GM23338 (cell line): ENCODE data around the gene IMPA2. TPM values are rescaled to one million over a fixed set of nuclear protein-coding genes. Genes with fewer than 3 reads are reported as not detected.

Source experiments
- CREB1 ChIP-seq: fragments of 250-450 bp; sonication (Bioruptor Pico); IDR thresholded peaks from 2 replicates; pipeline ENCODE4 v1.5.0; 2020; ENCODE audit warnings: low read depth, mild to moderate bottlenecking, moderate library complexity
- EZH2 ChIP-seq: fragments of 200-600 bp; sonication (generic); IDR thresholded peaks from one replicate; pipeline ENCODE4 v1.8.0; 2017; ENCODE audit warnings: antibody characterized with exemption, mild to moderate bottlenecking, low read depth; ENCODE audit not compliant: unreplicated experiment
- EZH2phosphoT487 ChIP-seq: fragments of 200-600 bp; sonication (generic); IDR thresholded peaks from one replicate; pipeline ENCODE4 v1.8.1; 2018; ENCODE audit warnings: antibody characterized with exemption; ENCODE audit not compliant: unreplicated experiment
- NANOG ChIP-seq: IDR thresholded peaks from 2 replicates; pipeline ENCODE4 v1.6.1; 2016; ENCODE audit warnings: antibody characterized with exemption, borderline replicate concordance
- ZNF114 ChIP-seq: fragments of 250-450 bp; sonication (Bioruptor Pico); IDR thresholded peaks from 2 replicates; pipeline ENCODE4 v1.5.0; 2020; ENCODE audit warnings: mild to moderate bottlenecking, moderate library complexity
- ZNF331 ChIP-seq: fragments of 250-450 bp; sonication (Bioruptor Pico); IDR thresholded peaks from 2 replicates; pipeline ENCODE4 v1.5.0; 2020; ENCODE audit warnings: low read depth, mild to moderate bottlenecking, moderate library complexity
- polyA plus RNA-seq: library from polyadenylated mRNA; unstranded; fragments of >200 nt; fragmentation: Nextera tagmentation; extraction: Ambion mirVana; gene quantifications from 2 replicates; pipeline ENCODE4 v1.2.1, GENCODE V29; 2016
- small RNA-seq: library from RNA; depleted of rRNA; stranded (forward); fragments of <200 nt; gene quantifications from one replicate; pipeline ENCODE3, GENCODE V24; 2014; ENCODE audit warnings: low replicate concordance
- total RNA-seq: library from RNA; depleted of rRNA; stranded (reverse); fragments of >200 nt; shearing (Covaris generic); gene quantifications from 2 replicates; pipeline ENCODE4 v1.2.3, GENCODE V29; 2014; rRNA removed
- TF ChIP-seq, protein P1 (sequence below): fragments of 250-450 bp; sonication (Bioruptor Pico); IDR thresholded peaks from 2 replicates; pipeline ENCODE4 v1.5.0; 2020; ENCODE audit warnings: mild to moderate bottlenecking, moderate library complexity
- TF ChIP-seq, protein P2 (sequence below): IDR thresholded peaks from one replicate; pipeline ENCODE4 v1.6.1; 2018; ENCODE audit warnings: antibody characterized with exemption; ENCODE audit not compliant: unreplicated experiment
- TF ChIP-seq, protein P3 (sequence below), 2 experiments: fragments of 200-600 bp in 1 of 2; sonication (generic) in 1 of 2; conservative IDR thresholded peaks; 2 replicates each; pipeline versions ENCODE4 v1.5.1 to v1.6.1; 2016 to 2017; ENCODE audit warnings: antibody characterized with exemption in 2 of 2, low read depth in 2 of 2, mild to moderate bottlenecking in 2 of 2, moderate library complexity in 1 of 2

IMPA2 gene
- total and polyA plus RNA-seq, 2 experiments from 2014 or later = 50.4 to 122 TPM

DNA sequence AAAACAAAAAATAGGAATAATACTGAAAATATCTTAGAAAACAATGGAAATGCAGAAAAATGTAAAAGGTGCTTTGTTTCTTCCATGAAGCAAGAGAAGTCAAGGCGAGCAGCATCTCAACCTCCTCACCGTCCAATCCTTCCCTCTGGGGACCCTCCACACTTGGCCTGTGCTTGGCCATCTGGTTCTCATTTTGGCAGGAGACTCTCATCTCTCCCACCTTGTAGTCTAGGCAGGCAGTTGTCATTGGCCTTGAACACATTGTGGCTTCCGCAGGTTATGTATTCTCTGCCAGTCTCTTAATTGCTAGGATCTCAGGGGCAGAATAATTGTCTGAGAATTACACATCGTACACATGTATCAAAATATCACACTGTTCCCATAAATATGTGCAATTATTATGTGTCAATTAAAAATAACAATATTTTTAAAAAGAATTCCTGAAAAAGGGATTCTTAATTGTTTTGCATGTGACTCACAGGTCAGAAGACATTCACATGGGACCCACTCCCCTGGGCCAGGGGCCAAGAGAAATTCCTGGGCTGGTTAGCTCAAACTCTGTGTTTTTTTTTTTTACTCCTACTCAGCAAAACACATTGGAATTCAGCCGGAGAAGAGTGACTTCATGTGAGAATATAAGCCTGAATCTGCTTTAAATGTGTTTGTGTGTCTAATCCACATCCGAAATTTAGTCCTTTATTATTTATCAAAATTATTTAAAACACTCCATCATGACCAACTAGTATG lies 98.4 kb downstream of the IMPA2 start (continued):
- TF ChIP-seq, protein P1, sequence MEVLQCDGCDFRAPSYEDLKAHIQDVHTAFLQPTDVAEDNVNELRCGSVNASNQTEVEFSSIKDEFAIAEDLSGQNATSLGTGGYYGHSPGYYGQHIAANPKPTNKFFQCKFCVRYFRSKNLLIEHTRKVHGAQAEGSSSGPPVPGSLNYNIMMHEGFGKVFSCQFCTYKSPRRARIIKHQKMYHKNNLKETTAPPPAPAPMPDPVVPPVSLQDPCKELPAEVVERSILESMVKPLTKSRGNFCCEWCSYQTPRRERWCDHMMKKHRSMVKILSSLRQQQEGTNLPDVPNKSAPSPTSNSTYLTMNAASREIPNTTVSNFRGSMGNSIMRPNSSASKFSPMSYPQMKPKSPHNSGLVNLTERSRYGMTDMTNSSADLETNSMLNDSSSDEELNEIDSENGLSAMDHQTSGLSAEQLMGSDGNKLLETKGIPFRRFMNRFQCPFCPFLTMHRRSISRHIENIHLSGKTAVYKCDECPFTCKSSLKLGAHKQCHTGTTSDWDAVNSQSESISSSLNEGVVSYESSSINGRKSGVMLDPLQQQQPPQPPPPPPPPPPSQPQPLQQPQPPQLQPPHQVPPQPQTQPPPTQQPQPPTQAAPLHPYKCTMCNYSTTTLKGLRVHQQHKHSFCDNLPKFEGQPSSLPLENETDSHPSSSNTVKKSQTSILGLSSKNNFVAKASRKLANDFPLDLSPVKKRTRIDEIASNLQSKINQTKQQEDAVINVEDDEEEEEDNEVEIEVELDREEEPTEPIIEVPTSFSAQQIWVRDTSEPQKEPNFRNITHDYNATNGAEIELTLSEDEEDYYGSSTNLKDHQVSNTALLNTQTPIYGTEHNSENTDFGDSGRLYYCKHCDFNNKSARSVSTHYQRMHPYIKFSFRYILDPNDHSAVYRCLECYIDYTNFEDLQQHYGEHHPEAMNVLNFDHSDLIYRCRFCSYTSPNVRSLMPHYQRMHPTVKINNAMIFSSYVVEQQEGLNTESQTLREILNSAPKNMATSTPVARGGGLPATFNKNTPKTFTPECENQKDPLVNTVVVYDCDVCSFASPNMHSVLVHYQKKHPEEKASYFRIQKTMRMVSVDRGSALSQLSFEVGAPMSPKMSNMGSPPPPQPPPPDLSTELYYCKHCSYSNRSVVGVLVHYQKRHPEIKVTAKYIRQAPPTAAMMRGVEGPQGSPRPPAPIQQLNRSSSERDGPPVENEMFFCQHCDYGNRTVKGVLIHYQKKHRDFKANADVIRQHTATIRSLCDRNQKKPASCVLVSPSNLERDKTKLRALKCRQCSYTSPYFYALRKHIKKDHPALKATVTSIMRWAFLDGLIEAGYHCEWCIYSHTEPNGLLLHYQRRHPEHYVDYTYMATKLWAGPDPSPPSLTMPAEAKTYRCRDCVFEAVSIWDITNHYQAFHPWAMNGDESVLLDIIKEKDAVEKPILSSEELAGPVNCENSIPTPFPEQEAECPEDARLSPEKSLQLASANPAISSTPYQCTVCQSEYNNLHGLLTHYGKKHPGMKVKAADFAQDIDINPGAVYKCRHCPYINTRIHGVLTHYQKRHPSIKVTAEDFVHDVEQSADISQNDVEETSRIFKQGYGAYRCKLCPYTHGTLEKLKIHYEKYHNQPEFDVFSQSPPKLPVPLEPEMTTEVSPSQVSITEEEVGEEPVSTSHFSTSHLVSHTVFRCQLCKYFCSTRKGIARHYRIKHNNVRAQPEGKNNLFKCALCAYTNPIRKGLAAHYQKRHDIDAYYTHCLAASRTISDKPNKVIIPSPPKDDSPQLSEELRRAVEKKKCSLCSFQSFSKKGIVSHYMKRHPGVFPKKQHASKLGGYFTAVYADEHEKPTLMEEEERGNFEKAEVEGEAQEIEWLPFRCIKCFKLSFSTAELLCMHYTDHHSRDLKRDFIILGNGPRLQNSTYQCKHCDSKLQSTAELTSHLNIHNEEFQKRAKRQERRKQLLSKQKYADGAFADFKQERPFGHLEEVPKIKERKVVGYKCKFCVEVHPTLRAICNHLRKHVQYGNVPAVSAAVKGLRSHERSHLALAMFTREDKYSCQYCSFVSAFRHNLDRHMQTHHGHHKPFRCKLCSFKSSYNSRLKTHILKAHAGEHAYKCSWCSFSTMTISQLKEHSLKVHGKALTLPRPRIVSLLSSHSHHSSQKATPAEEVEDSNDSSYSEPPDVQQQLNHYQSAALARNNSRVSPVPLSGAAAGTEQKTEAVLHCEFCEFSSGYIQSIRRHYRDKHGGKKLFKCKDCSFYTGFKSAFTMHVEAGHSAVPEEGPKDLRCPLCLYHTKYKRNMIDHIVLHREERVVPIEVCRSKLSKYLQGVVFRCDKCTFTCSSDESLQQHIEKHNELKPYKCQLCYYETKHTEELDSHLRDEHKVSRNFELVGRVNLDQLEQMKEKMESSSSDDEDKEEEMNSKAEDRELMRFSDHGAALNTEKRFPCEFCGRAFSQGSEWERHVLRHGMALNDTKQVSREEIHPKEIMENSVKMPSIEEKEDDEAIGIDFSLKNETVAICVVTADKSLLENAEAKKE (CRISPR knock-in tag) = no peak
- no peak for TF ChIP-seq EZH2phosphoT487
- no peak for TF ChIP-seq NANOG
- TF ChIP-seq ZNF331 (CRISPR knock-in tag) = no peak
- TF ChIP-seq, protein P2, sequence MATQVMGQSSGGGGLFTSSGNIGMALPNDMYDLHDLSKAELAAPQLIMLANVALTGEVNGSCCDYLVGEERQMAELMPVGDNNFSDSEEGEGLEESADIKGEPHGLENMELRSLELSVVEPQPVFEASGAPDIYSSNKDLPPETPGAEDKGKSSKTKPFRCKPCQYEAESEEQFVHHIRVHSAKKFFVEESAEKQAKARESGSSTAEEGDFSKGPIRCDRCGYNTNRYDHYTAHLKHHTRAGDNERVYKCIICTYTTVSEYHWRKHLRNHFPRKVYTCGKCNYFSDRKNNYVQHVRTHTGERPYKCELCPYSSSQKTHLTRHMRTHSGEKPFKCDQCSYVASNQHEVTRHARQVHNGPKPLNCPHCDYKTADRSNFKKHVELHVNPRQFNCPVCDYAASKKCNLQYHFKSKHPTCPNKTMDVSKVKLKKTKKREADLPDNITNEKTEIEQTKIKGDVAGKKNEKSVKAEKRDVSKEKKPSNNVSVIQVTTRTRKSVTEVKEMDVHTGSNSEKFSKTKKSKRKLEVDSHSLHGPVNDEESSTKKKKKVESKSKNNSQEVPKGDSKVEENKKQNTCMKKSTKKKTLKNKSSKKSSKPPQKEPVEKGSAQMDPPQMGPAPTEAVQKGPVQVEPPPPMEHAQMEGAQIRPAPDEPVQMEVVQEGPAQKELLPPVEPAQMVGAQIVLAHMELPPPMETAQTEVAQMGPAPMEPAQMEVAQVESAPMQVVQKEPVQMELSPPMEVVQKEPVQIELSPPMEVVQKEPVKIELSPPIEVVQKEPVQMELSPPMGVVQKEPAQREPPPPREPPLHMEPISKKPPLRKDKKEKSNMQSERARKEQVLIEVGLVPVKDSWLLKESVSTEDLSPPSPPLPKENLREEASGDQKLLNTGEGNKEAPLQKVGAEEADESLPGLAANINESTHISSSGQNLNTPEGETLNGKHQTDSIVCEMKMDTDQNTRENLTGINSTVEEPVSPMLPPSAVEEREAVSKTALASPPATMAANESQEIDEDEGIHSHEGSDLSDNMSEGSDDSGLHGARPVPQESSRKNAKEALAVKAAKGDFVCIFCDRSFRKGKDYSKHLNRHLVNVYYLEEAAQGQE = no peak
- TF ChIP-seq, protein P3, sequence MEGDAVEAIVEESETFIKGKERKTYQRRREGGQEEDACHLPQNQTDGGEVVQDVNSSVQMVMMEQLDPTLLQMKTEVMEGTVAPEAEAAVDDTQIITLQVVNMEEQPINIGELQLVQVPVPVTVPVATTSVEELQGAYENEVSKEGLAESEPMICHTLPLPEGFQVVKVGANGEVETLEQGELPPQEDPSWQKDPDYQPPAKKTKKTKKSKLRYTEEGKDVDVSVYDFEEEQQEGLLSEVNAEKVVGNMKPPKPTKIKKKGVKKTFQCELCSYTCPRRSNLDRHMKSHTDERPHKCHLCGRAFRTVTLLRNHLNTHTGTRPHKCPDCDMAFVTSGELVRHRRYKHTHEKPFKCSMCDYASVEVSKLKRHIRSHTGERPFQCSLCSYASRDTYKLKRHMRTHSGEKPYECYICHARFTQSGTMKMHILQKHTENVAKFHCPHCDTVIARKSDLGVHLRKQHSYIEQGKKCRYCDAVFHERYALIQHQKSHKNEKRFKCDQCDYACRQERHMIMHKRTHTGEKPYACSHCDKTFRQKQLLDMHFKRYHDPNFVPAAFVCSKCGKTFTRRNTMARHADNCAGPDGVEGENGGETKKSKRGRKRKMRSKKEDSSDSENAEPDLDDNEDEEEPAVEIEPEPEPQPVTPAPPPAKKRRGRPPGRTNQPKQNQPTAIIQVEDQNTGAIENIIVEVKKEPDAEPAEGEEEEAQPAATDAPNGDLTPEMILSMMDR (conservative IDR thresholded peaks at IDR 0.05; ENCODE audit: low read depth in 2 of 2) = no peak
- TF ChIP-seq ZNF114 (CRISPR knock-in tag) = no peak
- TF ChIP-seq CREB1 (CRISPR knock-in tag) = no peak
- TF ChIP-seq EZH2 = no peak

Small RNAs within 50 kb of the gene (small RNA-seq; reads per million reads assigned to genes)
- not detected for gene AP001542.1

Other genes starting within 250 kb of the IMPA2 start
- 47.4 and 52.1 TPM in 2 replicates for gene CHMP1B, start 130.1 kb upstream of the IMPA2 start, total RNA-seq
- gene CHMP1B, start 130.1 kb upstream of the IMPA2 start, polyA plus RNA-seq = 38.5 and 41.8 TPM in 2 replicates
- gene MPPE1, start 73.2 kb upstream of the IMPA2 start, total RNA-seq = 18.8 and 29.8 TPM in 2 replicates
- gene MPPE1, start 73.2 kb upstream of the IMPA2 start, polyA plus RNA-seq = 24.6 and 25.1 TPM in 2 replicates
- not detected in 2 replicates for gene ANKRD62, start 112.3 kb downstream of the IMPA2 start, total RNA-seq
- gene ANKRD62, start 112.3 kb downstream of the IMPA2 start, polyA plus RNA-seq = not detected in 2 replicates